ENCODE results near the gene ARHGAP35.

- TF ChIP-seq CTCF (conservative IDR thresholded peaks at IDR 0.05; ENCODE audit: low read depth, low read length) (no peak), EZH2 (IDR thresholded peaks at IDR 0.05; ENCODE audit: low read length, unreplicated experiment) (no peak)
Observed at GRCh38 chr19:46860125-46860845, 512 bp upstream of the ARHGAP35 start.
